ENCODE data around the gene ADAMTS20.

DNA sequence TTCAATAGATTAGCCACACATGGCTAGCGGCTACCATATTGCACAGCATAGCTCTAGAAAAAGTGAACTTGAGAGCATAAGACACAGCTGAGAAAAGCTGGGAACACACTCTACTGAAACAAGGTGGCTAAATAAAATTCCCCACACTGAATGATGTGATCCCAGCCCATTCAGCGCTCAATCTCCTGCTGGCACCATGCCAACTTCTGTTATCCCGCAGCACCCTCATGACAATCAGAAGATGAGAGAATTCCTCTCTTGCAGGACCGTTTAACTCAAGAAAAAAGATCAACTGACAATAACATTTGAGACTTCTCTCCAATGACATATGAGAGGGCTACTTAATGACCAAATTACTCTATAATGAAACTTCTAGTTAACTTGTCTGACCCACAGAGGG lies 115.4 kb downstream of the ADAMTS20 start:
- TF ChIP-seq CTCF (IDR thresholded peaks at IDR 0.05) (no peak), POLR2AphosphoS5 (IDR thresholded peaks at IDR 0.05) (no peak), POLR2A (IDR thresholded peaks at IDR 0.05) (no peak), EP300 (IDR thresholded peaks at IDR 0.05) (no peak)

Measured in upper lobe of left lung (tissue), 4 donors.